HEK293T (cell line): Measurements from ENCODE around the gene CASTOR1.

Source experiments
- CTCF ChIA-PET: fragments of 350-600 bp; formaldehyde crosslinking; extraction: SDS; loops from one replicate; lab custom pipeline; 2021; ENCODE audit warnings: antibody characterized with exemption, inconsistent platforms; lab: Yijun Ruan, JAX
- POLR2A ChIA-PET: fragments of 350-600 bp; formaldehyde crosslinking; extraction: SDS; loops from one replicate; lab custom pipeline; 2020; ENCODE audit warnings: antibody characterized with exemption, inconsistent platforms; lab: Yijun Ruan, JAX
- DNase-seq: peaks from one replicate; pipeline ENCODE4 v3.0.0; 2012; ENCODE audit warnings: mixed read lengths; ENCODE audit errors: extremely low spot score
- ARNT ChIP-seq: fragments of 450-650 bp; IDR thresholded peaks from 2 replicates; pipeline ENCODE4 v1.6.1; 2017; ENCODE audit warnings: mild to moderate bottlenecking
- BHLHE40 ChIP-seq: fragments of 450-650 bp; IDR thresholded peaks from 2 replicates; pipeline ENCODE4 v1.6.1; 2016; ENCODE audit warnings: mild to moderate bottlenecking, moderate library complexity, borderline replicate concordance
- CTBP1 ChIP-seq: fragments of 450-650 bp; IDR thresholded peaks from 2 replicates; pipeline ENCODE4 v1.6.1; 2016; ENCODE audit warnings: borderline replicate concordance
- ELF4 ChIP-seq: fragments of 450-650 bp; IDR thresholded peaks from 2 replicates; pipeline ENCODE4 v1.6.1; 2017; ENCODE audit warnings: antibody characterized with exemption
- FOXA1 ChIP-seq: fragments of 450-650 bp; IDR thresholded peaks from 2 replicates; pipeline ENCODE4 v1.6.1; 2016; ENCODE audit warnings: mild to moderate bottlenecking
- FOXK2 ChIP-seq: fragments of 450-650 bp; IDR thresholded peaks from 2 replicates; pipeline ENCODE4 v1.6.1; 2016; ENCODE audit warnings: mild to moderate bottlenecking
- FOXM1 ChIP-seq: fragments of 450-650 bp; IDR thresholded peaks from 2 replicates; pipeline ENCODE4 v1.6.1; 2017; ENCODE audit warnings: mild to moderate bottlenecking, borderline replicate concordance
- HDGF ChIP-seq: fragments of 450-650 bp; IDR thresholded peaks from 2 replicates; pipeline ENCODE4 v1.6.1; 2017; ENCODE audit warnings: antibody characterized with exemption, borderline replicate concordance
- L3MBTL2 ChIP-seq: fragments of 450-650 bp; conservative IDR thresholded peaks from 2 replicates; pipeline ENCODE4 v1.6.1; 2016; ENCODE audit warnings: mild to moderate bottlenecking
- LEF1 ChIP-seq: fragments of 450-650 bp; IDR thresholded peaks from 2 replicates; pipeline ENCODE4 v1.6.1; 2017; ENCODE audit warnings: mild to moderate bottlenecking, borderline replicate concordance
- NFRKB ChIP-seq: fragments of 450-650 bp; IDR thresholded peaks from 2 replicates; pipeline ENCODE4 v1.6.1; 2016; ENCODE audit warnings: mild to moderate bottlenecking, moderate library complexity
- SP1 ChIP-seq: fragments of 450-650 bp; IDR thresholded peaks from 2 replicates; pipeline ENCODE4 v1.6.1; 2017
- SUZ12 ChIP-seq: fragments of 450-650 bp; IDR thresholded peaks from 2 replicates; pipeline ENCODE4 v1.6.1; 2016; ENCODE audit warnings: mild to moderate bottlenecking
- TARDBP ChIP-seq: fragments of 450-650 bp; IDR thresholded peaks from 2 replicates; pipeline ENCODE4 v1.6.1; 2016
- ZNF384 ChIP-seq: fragments of 450-650 bp; IDR thresholded peaks from 2 replicates; pipeline ENCODE4 v1.6.1; 2016
- TF ChIP-seq, protein P1 (sequence below): fragments of 450-650 bp; IDR thresholded peaks from 2 replicates; pipeline ENCODE4 v1.6.1; 2016

CASTOR1 gene

DNA sequence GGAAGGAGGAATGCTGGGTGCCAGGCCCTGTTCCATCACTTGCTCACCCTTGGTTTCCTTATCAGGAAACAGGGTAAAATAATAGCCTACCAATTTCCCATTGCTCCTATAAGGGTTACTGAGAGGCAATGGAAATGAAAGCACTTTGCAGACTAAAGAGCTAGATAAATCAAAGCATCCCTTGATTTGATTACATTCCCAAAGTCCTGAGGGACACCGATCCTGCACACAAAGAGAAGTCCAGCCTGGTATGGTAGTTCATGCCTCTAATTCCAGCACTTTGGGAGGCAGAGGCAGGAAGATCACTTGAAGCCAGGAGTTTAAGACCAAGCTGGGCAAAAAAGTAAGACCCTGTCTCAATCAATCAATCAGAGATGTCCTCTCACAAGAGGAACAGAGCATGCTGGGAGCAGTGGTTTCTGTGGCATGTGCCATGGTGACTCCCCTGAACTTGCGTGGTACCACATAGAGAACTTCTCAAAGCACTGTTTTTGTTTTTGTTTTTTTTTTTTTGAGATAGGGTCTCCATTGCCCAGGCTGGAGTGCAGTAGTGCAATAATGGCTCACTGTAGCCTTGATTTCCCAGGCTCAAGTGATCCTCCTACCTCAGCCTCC, 26.8 kb upstream of the CASTOR1 start:
- no peak for DNase-seq
- TF ChIP-seq ELF4 = no peak
- no peak for TF ChIP-seq CTBP1
- no peak for TF ChIP-seq FOXA1
- no peak for TF ChIP-seq SUZ12
- ChIA-PET POLR2A (interaction anchor here (0.7 to 1.6 kb wide), 2 partner anchors 11 to 12 kb away, joined by 3 to 6 read pairs; partner anchors contain the start of gene TBC1D10A), CTCF (no interaction called here)

DNA sequence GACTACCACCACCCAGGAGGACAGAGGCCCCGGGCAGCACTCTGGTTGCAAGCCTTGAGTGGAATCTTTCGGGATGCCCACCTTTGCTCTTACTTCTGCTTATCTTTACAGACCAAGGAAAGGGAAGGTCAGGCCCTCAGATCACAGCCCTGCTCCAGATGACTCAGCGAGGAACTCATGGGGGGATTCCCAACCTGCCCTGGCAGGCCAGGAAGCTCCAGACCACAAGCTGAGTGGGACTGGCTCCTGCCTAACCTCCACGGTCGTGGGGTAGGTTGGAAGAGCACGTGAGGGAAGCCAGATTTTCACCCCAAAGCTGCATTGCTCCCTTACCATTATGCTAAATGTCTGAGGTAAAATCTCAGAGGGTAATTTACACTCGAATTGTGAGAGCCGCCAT, 25.6 kb upstream of the CASTOR1 start:
- CTCF ChIA-PET = interaction anchor here (0.6 to 1.1 kb wide), 2 partner anchors 23 to 27 kb away, joined by 3 read pairs; no protein-coding TSS in a partner anchor
- no peak for DNase-seq
- TF ChIP-seq NFRKB (no peak), SP1 (no peak), HDGF (no peak), CTBP1 (no peak), ARNT (no peak), TARDBP (no peak), FOXK2 (no peak), LEF1 (no peak), ZNF384 (no peak), FOXM1 (no peak), BHLHE40 (no peak), L3MBTL2 (no peak), SUZ12 (no peak), FOXA1 (no peak), ELF4 (no peak)
- TF ChIP-seq, protein P1, sequence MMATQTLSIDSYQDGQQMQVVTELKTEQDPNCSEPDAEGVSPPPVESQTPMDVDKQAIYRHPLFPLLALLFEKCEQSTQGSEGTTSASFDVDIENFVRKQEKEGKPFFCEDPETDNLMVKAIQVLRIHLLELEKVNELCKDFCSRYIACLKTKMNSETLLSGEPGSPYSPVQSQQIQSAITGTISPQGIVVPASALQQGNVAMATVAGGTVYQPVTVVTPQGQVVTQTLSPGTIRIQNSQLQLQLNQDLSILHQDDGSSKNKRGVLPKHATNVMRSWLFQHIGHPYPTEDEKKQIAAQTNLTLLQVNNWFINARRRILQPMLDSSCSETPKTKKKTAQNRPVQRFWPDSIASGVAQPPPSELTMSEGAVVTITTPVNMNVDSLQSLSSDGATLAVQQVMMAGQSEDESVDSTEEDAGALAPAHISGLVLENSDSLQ = no peak
- POLR2A ChIA-PET = interaction anchor here (1.5 to 1.6 kb wide), 2 partner anchors 12 to 42 kb away, joined by 4 to 6 read pairs; partner anchors contain the start of genes CCDC157, SF3A1 and TBC1D10A

- TF ChIP-seq ZNF384 (no peak), FOXK2 (no peak), SUZ12 (no peak), CTBP1 (no peak), SP1 (no peak), HDGF (no peak), TARDBP (no peak), L3MBTL2 (no peak), NFRKB (no peak), LEF1 (no peak), ELF4 (no peak), FOXM1 (no peak), BHLHE40 (no peak)
- TF ChIP-seq, protein P1 = no peak
- POLR2A ChIA-PET = interaction anchor here (0.6 to 1.5 kb wide), 3 partner anchors 13 to 1491 kb away, joined by 3 to 4 read pairs (median 4); partner anchors contain the start of genes CCDC157, SF3A1 and TBC1D10A
- DNase-seq = no peak
- CTCF ChIA-PET = no interaction called here
Measured at GRCh38 chr22:30313527-30314363, 24.4 kb upstream of the CASTOR1 start.

DNA sequence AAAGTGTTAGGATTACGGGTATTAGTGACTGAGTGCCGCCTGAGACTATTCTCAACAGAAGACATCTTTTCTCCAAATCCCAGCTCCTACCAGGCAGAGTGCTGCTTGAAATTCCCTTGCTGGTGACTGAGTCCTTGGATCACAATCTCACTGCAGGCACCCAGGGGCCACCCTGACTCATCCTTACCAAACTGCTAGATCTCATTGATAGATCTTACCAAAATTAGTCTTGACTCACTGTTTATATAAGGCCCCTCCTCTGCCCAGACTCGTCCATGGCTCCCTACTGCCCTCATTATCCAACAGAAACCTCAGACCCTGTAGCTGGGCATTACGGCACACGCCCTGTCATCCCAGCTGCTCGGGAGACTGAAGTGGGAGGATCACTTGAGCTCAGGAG, 22.7 kb upstream of the CASTOR1 start:
- ChIA-PET POLR2A (no interaction called here), CTCF (interaction anchor here (1.0 kb wide), 1 partner anchor 9 kb away, joined by 3 read pairs; no protein-coding TSS in a partner anchor)
- TF ChIP-seq BHLHE40 = no peak
- TF ChIP-seq ZNF384 = no peak
- no peak for TF ChIP-seq NFRKB
- TF ChIP-seq L3MBTL2 = no peak
- no peak for TF ChIP-seq FOXA1
- TF ChIP-seq ELF4 = no peak
- no peak for TF ChIP-seq LEF1
- no peak for TF ChIP-seq ARNT
- TF ChIP-seq SUZ12 = no peak
- no peak for TF ChIP-seq SP1
- TF ChIP-seq, protein P1 = no peak
- no peak for TF ChIP-seq FOXM1
- no peak for DNase-seq

GRCh38 chr22:30310881-30311771, 21.8 kb upstream of the CASTOR1 start:
- DNase-seq = no peak
- POLR2A ChIA-PET = interaction anchor here (1.1 kb wide), 1 partner anchor 23 kb away, joined by 3 read pairs; no protein-coding TSS in a partner anchor
- CTCF ChIA-PET = interaction anchor here (1.0 kb wide), 1 partner anchor 10 kb away, joined by 3 read pairs; no protein-coding TSS in a partner anchor
- TF ChIP-seq LEF1 (no peak), SP1 (no peak), HDGF (no peak)
- TF ChIP-seq, protein P1 = no peak
